Uterus (tissue), 2 donors: Measurements from ENCODE around the gene NEK6.

Experiments
- POLR2A ChIP-seq, 2 donors: fragments of 450-650 bp; IDR thresholded peaks; one replicate each; pipeline ENCODE4 v1.6.1; 2016; ENCODE audit warnings: antibody characterized with exemption in 2 of 2, mild to moderate bottlenecking in 1 of 2, moderate library complexity in 1 of 2
- TF ChIP-seq, protein P1 (sequence below), 4 experiments: fragments of 200-600 bp in 2 of 4; fragments of 450-650 bp in 2 of 4; sonication (generic) in 2 of 4; IDR thresholded peaks; one replicate each; pipeline ENCODE4 v1.5.1; 2016 to 2019; ENCODE audit warnings: antibody characterized with exemption in 4 of 4, mild to moderate bottlenecking in 2 of 4, moderate library complexity in 1 of 4

DNA sequence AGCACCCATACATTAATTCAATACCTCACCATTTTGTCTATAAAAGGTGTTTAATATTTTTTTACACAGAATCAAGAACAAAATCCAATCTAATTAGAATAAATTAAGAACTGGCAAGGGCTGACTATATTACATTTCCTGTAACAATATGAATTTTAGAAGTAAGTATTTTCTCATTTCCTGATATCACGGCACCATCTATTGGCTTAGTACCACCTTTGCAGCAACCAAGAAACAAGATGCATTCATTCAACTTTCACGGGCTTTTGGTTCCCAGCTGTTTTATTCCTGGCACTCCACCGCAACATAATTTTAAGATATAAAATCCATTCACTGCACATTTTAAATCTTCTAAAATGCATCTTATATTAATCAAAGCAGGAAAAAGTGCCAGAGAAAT is 136.8 kb downstream of the NEK6 start:
- TF ChIP-seq POLR2A (IDR thresholded peaks at IDR 0.05): no peak
- TF ChIP-seq, protein P1, sequence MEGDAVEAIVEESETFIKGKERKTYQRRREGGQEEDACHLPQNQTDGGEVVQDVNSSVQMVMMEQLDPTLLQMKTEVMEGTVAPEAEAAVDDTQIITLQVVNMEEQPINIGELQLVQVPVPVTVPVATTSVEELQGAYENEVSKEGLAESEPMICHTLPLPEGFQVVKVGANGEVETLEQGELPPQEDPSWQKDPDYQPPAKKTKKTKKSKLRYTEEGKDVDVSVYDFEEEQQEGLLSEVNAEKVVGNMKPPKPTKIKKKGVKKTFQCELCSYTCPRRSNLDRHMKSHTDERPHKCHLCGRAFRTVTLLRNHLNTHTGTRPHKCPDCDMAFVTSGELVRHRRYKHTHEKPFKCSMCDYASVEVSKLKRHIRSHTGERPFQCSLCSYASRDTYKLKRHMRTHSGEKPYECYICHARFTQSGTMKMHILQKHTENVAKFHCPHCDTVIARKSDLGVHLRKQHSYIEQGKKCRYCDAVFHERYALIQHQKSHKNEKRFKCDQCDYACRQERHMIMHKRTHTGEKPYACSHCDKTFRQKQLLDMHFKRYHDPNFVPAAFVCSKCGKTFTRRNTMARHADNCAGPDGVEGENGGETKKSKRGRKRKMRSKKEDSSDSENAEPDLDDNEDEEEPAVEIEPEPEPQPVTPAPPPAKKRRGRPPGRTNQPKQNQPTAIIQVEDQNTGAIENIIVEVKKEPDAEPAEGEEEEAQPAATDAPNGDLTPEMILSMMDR (IDR thresholded peaks at IDR 0.05): no peak
